WTC11 (cell line): ENCODE measurements around the gene CAMK2A. TPM values are rescaled to one million over a fixed set of nuclear protein-coding genes. Genes with fewer than 3 reads are reported as not detected.

Experiments
- ATAC-seq: fragments of 200-7000 bp; cut with Tn5 transposase; 2 replicates; pipeline ENCODE4 v1.10.0; 2021; ENCODE audit warnings: mild to moderate bottlenecking, moderate library complexity
- CTCF ChIA-PET: fragments of 300-600 bp; sonication (Branson Sonifier 250); formaldehyde crosslinking; loops from one replicate; lab custom pipeline; 2021; ENCODE audit warnings: antibody characterized with exemption; lab: Charles Lee
- POLR2A ChIA-PET: fragments of 350-600 bp; sonication (Branson Sonifier 250); formaldehyde crosslinking; loops from one replicate; lab custom pipeline; 2021; ENCODE audit warnings: antibody characterized with exemption; lab: Charles Lee
- DNase-seq: peaks from one replicate; pipeline ENCODE4 v3.0.0; 2021; ENCODE audit warnings: low spot score
- H3K27ac Mint-ChIP-seq: 2 replicates; pipeline ENCODE4 v1.8.0; 2021; ENCODE audit warnings: mixed read lengths
- H3K27me3 Mint-ChIP-seq: 2 replicates; pipeline ENCODE4 v1.8.0; 2021; ENCODE audit warnings: low read depth, mild to moderate bottlenecking, moderate library complexity, mixed read lengths
- H3K36me3 Mint-ChIP-seq: 2 replicates; pipeline ENCODE4 v1.8.0; 2021; ENCODE audit warnings: mixed read lengths
- H3K4me1 Mint-ChIP-seq: 2 replicates; pipeline ENCODE4 v1.8.0; 2022; ENCODE audit warnings: mixed read lengths
- H3K4me3 Mint-ChIP-seq: 2 replicates; pipeline ENCODE4 v1.8.0; 2021; ENCODE audit warnings: mild to moderate bottlenecking, moderate library complexity, mixed read lengths
- H3K9me3 Mint-ChIP-seq: 2 replicates; pipeline ENCODE4 v1.8.0; 2021; ENCODE audit warnings: mixed read lengths
- CBFB ChIP-seq: sonication (generic); formaldehyde crosslinking; IDR thresholded peaks from 2 replicates; pipeline ENCODE4 v1.8.1; 2022; ENCODE audit warnings: mild to moderate bottlenecking, low read depth, missing genetic modification reagents
- EMX1 ChIP-seq: fragments of 250-450 bp; sonication (Bioruptor Pico); IDR thresholded peaks from 2 replicates; pipeline ENCODE4 v1.8.0; 2021; ENCODE audit warnings: mild to moderate bottlenecking
- ETV6 ChIP-seq: sonication (generic); formaldehyde crosslinking; IDR thresholded peaks from 2 replicates; pipeline ENCODE4 v1.8.1; 2022; ENCODE audit warnings: mild to moderate bottlenecking, missing genetic modification reagents
- GTF2I ChIP-seq: fragments of 250-450 bp; sonication (Bioruptor Pico); conservative IDR thresholded peaks from 2 replicates; pipeline ENCODE4 v1.4.0; 2021; ENCODE audit warnings: mild to moderate bottlenecking
- KAT7 ChIP-seq: sonication (generic); formaldehyde crosslinking; IDR thresholded peaks from 2 replicates; pipeline ENCODE4 v1.8.1; 2023; ENCODE audit warnings: missing genetic modification reagents, mild to moderate bottlenecking, borderline replicate concordance
- NFATC4 ChIP-seq: fragments of 250-450 bp; sonication (Bioruptor Pico); IDR thresholded peaks from 2 replicates; pipeline ENCODE4 v1.9.0; 2021; ENCODE audit warnings: mild to moderate bottlenecking
- NFE2L1 ChIP-seq: sonication (generic); formaldehyde crosslinking; IDR thresholded peaks from 2 replicates; pipeline ENCODE4 v1.8.1; 2023; ENCODE audit warnings: missing genetic modification reagents
- PRRX2 ChIP-seq: fragments of 250-450 bp; sonication (Bioruptor Pico); IDR thresholded peaks from 2 replicates; pipeline ENCODE4 v1.8.0; 2021; ENCODE audit warnings: mild to moderate bottlenecking
- RORB ChIP-seq: fragments of 250-450 bp; sonication (Bioruptor Pico); IDR thresholded peaks from 2 replicates; pipeline ENCODE4 v1.9.0; 2021; ENCODE audit warnings: mild to moderate bottlenecking
- TEAD4 ChIP-seq: sonication (generic); formaldehyde crosslinking; IDR thresholded peaks from 2 replicates; pipeline ENCODE4 v1.8.0; 2022; ENCODE audit warnings: mild to moderate bottlenecking, missing genetic modification reagents
- TP53 ChIP-seq: sonication (generic); formaldehyde crosslinking; IDR thresholded peaks from 2 replicates; pipeline ENCODE4 v1.8.1; 2023; ENCODE audit warnings: mild to moderate bottlenecking, missing genetic modification reagents
- ZNF423 ChIP-seq: fragments of 250-450 bp; sonication (Bioruptor Pico); IDR thresholded peaks from 2 replicates; pipeline ENCODE4 v2.1.2; 2022; ENCODE audit warnings: mild to moderate bottlenecking, moderate library complexity
- total RNA-seq: library from RNA; stranded (reverse); gene quantifications from 3 replicates; pipeline ENCODE4 v1.2.3, GENCODE V29; 2021
- TF ChIP-seq, protein P1 (sequence below): sonication (generic); formaldehyde crosslinking; IDR thresholded peaks from 2 replicates; pipeline ENCODE4 v1.8.0; 2023; ENCODE audit warnings: missing genetic modification reagents, mild to moderate bottlenecking, borderline replicate concordance
- TF ChIP-seq, protein P2 (sequence below): sonication (generic); formaldehyde crosslinking; IDR thresholded peaks from 2 replicates; pipeline ENCODE4 v1.8.1; 2023; ENCODE audit warnings: mild to moderate bottlenecking, missing genetic modification reagents, moderate library complexity
- TF ChIP-seq, protein P3 (sequence below): fragments of 250-450 bp; sonication (Bioruptor Pico); IDR thresholded peaks from 2 replicates; pipeline ENCODE4 v1.8.0; 2021; ENCODE audit warnings: mild to moderate bottlenecking
- TF ChIP-seq, protein P4 (sequence below): fragments of 250-450 bp; sonication (Bioruptor Pico); IDR thresholded peaks from 2 replicates; pipeline ENCODE4 v1.9.0; 2021; ENCODE audit warnings: mild to moderate bottlenecking, borderline replicate concordance

The CAMK2A gene
- total RNA-seq, 1 experiment from 2014 or later = 0.13 TPM

DNA sequence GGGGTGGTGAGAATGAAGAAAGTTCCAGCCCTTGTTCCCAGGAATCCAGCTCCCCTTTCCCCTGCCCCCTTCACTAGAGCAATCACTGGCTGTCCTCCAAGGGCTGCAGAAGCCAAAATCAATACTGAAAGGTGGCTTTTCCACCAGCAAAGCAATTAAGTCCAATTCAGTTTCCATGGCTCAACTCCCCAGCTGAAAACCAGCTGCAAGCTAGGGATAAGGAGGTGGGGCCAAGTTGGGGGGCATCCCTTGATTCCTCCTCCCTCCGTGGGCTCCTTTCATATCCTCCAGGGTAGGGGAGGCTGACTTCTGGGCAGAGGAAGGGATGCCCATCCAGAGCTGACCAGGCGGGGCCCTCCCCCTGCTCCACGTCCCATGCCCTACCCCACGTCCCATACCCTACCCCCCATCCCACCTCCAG is 22.7 kb downstream of the CAMK2A start:
- H3K4me1 Mint-ChIP-seq = peaks cover 17% of the 10 kb centered on the region
- DNase-seq (no peak), ATAC-seq (no peak)
- H3K9me3 Mint-ChIP-seq = no peaks in the 10 kb centered on the region
- H3K27me3 Mint-ChIP-seq = no peaks in the 10 kb centered on the region
- TF ChIP-seq TEAD4 (CRISPR knock-in tag) (no peak), PRRX2 (CRISPR knock-in tag) (no peak), RORB (no peak)
- CTCF ChIA-PET = interaction anchor here (0.6 to 1.8 kb wide), 7 partner anchors 9 to 169 kb away, joined by 3 to 10 read pairs (median 3); no protein-coding TSS in a partner anchor
- POLR2A ChIA-PET = no interaction called here
- H3K27ac Mint-ChIP-seq = no peak overlapping the region
- no peaks in the 10 kb centered on the region for H3K36me3 Mint-ChIP-seq
- no peak overlapping the region for H3K4me3 Mint-ChIP-seq

DNA sequence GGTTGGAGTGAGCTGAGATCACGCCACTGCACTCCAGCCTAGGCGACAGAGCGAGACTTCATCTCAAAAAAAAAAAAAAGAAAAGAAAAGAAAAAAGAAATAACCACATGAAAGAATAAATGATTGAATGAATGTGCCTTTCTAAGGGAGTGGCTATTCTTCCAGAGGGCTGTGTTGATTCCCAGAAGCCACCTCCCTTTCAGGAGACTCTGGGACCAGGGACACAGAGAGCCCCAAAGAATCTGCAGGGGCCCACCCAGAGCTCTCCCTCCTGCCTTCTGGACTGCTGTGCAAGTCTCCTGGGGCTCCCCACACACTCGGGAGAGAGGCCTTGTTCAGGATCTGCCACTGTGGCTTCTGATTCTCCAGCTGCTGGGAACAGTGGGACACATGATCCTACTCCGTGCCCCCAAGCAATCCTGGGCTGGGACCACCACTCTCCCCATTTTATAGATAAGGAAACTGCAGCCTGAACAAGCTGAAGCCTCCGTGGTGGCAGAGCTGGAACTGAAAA is 23.6 kb downstream of the CAMK2A start:
- POLR2A ChIA-PET = no interaction called here
- peaks cover 15% of the 10 kb centered on the region for H3K4me1 Mint-ChIP-seq
- DNase-seq (no peak), ATAC-seq (no peak)
- no peak overlapping the region for H3K4me3 Mint-ChIP-seq
- no peaks in the 10 kb centered on the region for H3K27me3 Mint-ChIP-seq
- H3K27ac Mint-ChIP-seq = no peak overlapping the region
- H3K36me3 Mint-ChIP-seq = no peaks in the 10 kb centered on the region
- CTCF ChIA-PET = interaction anchor here (1.0 to 1.8 kb wide), 5 partner anchors 8 to 132 kb away, joined by 3 to 10 read pairs (median 4); no protein-coding TSS in a partner anchor
- H3K9me3 Mint-ChIP-seq = no peaks in the 10 kb centered on the region
- TF ChIP-seq GTF2I (CRISPR knock-in tag) (no peak), TEAD4 (CRISPR knock-in tag) (no peak), CBFB (no peak), TP53 (CRISPR knock-in tag) (no peak), NFATC4 (no peak), KAT7 (CRISPR knock-in tag) (no peak), NFE2L1 (CRISPR knock-in tag) (no peak), EMX1 (CRISPR knock-in tag) (no peak), PRRX2 (CRISPR knock-in tag) (no peak), ETV6 (CRISPR knock-in tag) (no peak)
- TF ChIP-seq, protein P1, sequence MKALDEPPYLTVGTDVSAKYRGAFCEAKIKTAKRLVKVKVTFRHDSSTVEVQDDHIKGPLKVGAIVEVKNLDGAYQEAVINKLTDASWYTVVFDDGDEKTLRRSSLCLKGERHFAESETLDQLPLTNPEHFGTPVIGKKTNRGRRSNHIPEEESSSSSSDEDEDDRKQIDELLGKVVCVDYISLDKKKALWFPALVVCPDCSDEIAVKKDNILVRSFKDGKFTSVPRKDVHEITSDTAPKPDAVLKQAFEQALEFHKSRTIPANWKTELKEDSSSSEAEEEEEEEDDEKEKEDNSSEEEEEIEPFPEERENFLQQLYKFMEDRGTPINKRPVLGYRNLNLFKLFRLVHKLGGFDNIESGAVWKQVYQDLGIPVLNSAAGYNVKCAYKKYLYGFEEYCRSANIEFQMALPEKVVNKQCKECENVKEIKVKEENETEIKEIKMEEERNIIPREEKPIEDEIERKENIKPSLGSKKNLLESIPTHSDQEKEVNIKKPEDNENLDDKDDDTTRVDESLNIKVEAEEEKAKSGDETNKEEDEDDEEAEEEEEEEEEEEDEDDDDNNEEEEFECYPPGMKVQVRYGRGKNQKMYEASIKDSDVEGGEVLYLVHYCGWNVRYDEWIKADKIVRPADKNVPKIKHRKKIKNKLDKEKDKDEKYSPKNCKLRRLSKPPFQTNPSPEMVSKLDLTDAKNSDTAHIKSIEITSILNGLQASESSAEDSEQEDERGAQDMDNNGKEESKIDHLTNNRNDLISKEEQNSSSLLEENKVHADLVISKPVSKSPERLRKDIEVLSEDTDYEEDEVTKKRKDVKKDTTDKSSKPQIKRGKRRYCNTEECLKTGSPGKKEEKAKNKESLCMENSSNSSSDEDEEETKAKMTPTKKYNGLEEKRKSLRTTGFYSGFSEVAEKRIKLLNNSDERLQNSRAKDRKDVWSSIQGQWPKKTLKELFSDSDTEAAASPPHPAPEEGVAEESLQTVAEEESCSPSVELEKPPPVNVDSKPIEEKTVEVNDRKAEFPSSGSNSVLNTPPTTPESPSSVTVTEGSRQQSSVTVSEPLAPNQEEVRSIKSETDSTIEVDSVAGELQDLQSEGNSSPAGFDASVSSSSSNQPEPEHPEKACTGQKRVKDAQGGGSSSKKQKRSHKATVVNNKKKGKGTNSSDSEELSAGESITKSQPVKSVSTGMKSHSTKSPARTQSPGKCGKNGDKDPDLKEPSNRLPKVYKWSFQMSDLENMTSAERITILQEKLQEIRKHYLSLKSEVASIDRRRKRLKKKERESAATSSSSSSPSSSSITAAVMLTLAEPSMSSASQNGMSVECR (CRISPR knock-in tag) = no peak
- TF ChIP-seq, protein P2, sequence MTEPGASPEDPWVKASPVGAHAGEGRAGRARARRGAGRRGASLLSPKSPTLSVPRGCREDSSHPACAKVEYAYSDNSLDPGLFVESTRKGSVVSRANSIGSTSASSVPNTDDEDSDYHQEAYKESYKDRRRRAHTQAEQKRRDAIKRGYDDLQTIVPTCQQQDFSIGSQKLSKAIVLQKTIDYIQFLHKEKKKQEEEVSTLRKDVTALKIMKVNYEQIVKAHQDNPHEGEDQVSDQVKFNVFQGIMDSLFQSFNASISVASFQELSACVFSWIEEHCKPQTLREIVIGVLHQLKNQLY (CRISPR knock-in tag) = no peak
- TF ChIP-seq, protein P3, sequence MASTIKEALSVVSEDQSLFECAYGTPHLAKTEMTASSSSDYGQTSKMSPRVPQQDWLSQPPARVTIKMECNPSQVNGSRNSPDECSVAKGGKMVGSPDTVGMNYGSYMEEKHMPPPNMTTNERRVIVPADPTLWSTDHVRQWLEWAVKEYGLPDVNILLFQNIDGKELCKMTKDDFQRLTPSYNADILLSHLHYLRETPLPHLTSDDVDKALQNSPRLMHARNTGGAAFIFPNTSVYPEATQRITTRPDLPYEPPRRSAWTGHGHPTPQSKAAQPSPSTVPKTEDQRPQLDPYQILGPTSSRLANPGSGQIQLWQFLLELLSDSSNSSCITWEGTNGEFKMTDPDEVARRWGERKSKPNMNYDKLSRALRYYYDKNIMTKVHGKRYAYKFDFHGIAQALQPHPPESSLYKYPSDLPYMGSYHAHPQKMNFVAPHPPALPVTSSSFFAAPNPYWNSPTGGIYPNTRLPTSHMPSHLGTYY (CRISPR knock-in tag) = no peak

DNA sequence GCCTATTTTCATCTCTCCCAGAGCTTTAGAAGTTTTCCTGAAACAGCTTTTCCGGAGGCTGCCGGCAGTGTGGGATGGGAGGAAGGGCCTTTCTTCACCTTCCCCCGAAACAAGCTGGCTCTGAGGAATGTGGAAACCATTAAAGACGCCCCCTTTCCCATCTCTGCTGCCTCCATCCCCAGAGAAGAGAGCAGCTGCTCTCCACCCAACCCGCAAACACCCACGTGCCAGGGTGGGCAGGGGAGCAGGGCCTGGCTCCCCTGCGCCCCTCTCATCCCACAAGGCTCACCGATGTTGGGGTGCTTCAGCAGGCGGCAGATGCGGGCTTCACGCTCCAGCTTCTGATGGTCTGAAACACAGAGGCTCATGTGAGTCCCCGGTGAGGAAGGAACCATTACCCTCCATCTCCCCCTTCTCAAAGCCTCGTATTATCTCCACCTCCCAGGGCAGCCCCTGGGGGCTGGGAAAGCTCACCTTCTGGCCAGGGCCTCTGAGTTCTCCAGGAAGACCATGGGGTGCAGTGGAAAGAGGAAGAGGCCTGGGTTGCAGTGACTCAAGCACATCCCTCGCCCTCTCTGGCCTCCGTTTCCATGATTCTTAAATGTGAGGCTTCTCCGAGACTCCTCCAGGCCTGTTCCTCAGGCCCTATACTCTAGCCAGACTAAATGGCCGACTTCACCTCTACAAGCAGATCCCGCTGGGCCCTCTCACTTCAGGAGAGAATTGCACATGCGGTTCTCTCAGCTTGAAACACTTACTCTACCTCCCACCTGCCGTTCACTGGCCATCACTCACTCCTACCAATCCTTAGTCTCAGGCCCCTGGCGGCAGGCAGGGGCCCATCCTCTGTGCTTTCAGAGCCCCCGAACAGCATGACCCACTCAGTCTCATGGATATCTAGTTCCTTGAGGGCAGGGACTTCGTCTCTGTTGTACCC is 24.6 kb downstream of the CAMK2A start:
- ATAC-seq (no peak), DNase-seq (no peak)
- H3K27ac Mint-ChIP-seq = no peak overlapping the region; the same call in 1 of the 2 replicates
- H3K4me3 Mint-ChIP-seq = no peak overlapping the region
- H3K36me3 Mint-ChIP-seq = no peaks in the 10 kb centered on the region
- POLR2A ChIA-PET = no interaction called here
- CTCF ChIA-PET = interaction anchor here (1.0 to 1.7 kb wide), 5 partner anchors 9 to 133 kb away, joined by 3 to 6 read pairs (median 4); partner anchors contain the start of gene TCOF1
- no peaks in the 10 kb centered on the region for H3K9me3 Mint-ChIP-seq
- no peaks in the 10 kb centered on the region for H3K27me3 Mint-ChIP-seq
- TF ChIP-seq, protein P4, sequence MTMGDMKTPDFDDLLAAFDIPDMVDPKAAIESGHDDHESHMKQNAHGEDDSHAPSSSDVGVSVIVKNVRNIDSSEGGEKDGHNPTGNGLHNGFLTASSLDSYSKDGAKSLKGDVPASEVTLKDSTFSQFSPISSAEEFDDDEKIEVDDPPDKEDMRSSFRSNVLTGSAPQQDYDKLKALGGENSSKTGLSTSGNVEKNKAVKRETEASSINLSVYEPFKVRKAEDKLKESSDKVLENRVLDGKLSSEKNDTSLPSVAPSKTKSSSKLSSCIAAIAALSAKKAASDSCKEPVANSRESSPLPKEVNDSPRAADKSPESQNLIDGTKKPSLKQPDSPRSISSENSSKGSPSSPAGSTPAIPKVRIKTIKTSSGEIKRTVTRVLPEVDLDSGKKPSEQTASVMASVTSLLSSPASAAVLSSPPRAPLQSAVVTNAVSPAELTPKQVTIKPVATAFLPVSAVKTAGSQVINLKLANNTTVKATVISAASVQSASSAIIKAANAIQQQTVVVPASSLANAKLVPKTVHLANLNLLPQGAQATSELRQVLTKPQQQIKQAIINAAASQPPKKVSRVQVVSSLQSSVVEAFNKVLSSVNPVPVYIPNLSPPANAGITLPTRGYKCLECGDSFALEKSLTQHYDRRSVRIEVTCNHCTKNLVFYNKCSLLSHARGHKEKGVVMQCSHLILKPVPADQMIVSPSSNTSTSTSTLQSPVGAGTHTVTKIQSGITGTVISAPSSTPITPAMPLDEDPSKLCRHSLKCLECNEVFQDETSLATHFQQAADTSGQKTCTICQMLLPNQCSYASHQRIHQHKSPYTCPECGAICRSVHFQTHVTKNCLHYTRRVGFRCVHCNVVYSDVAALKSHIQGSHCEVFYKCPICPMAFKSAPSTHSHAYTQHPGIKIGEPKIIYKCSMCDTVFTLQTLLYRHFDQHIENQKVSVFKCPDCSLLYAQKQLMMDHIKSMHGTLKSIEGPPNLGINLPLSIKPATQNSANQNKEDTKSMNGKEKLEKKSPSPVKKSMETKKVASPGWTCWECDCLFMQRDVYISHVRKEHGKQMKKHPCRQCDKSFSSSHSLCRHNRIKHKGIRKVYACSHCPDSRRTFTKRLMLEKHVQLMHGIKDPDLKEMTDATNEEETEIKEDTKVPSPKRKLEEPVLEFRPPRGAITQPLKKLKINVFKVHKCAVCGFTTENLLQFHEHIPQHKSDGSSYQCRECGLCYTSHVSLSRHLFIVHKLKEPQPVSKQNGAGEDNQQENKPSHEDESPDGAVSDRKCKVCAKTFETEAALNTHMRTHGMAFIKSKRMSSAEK (CRISPR knock-in tag) = no peak
- 0 out of 2 replicates have a peak, but pooled peaks have one; percentile 28 for TF ChIP-seq ZNF423 (CRISPR knock-in tag)
- TF ChIP-seq, all 79 proteins: peak for 1
- peaks cover 7% of the 10 kb centered on the region for H3K4me1 Mint-ChIP-seq
